T-helper 1 cell treated with Interleukin-12 subunit alpha and Interleukin-12 subunit beta and Interleukin-4 antibody, amounts not matched to agents 30 ng/mL and 1 ng/mL, for 36 hours (primary cell): ENCODE data around the gene CORO1C. TPM values are rescaled to one million over a fixed set of nuclear protein-coding genes. Genes with fewer than 3 reads are reported as not detected.
"Not testable (repeated sequence)": the region's sequence is repeated elsewhere in the genome, so short reads cannot be mapped to it uniquely, and the experiment has no call there.

Source experiments
- intact Hi-C: fragments of 100-400 bp; cut with micrococcal nuclease; formaldehyde crosslinking; loops from one replicate; pipeline ENCODE4 v1.15.1; 2024
- total RNA-seq: library from RNA; stranded (reverse); gene quantifications from 2 replicates; pipeline ENCODE4 v1.2.3, GENCODE V29; 2022

CORO1C gene
- total RNA-seq, 1 donor from 2014 or later = 35.4 TPM

DNA sequence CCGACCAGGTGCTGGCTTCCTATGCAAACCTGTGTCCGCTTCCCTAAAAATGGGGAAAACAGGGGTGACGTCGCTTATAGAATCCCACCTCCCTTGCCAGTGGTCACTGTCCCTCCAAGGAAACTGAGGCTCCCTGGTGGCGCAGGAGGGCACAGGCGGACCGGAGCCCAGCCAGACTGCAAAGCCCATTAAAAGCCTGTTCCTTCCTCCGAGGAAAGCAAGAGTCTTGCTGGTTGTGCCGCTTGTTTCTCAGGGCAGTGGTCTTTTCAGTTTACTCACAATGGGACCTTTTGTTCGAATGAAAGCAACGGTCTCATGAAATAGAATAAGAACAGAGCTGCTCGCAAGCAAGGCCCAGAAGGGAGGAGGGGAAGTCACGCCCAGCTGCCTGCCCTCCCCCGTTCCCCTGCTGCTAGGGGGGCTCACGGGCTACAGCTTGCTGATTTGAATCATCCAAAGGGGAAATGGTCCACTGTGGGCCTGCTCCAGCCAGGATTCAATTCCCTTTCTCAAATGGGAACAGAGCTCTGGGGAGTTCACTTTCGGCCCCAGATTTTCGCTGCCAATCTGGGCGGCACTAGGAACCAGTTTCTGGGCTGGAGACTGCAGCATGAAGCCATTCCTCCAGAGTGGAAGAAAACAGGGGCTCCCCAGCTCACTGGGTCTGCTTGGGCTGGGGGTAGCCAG is 93.0 kb downstream of the CORO1C start:
- intact Hi-C loops = no loop called here

DNA sequence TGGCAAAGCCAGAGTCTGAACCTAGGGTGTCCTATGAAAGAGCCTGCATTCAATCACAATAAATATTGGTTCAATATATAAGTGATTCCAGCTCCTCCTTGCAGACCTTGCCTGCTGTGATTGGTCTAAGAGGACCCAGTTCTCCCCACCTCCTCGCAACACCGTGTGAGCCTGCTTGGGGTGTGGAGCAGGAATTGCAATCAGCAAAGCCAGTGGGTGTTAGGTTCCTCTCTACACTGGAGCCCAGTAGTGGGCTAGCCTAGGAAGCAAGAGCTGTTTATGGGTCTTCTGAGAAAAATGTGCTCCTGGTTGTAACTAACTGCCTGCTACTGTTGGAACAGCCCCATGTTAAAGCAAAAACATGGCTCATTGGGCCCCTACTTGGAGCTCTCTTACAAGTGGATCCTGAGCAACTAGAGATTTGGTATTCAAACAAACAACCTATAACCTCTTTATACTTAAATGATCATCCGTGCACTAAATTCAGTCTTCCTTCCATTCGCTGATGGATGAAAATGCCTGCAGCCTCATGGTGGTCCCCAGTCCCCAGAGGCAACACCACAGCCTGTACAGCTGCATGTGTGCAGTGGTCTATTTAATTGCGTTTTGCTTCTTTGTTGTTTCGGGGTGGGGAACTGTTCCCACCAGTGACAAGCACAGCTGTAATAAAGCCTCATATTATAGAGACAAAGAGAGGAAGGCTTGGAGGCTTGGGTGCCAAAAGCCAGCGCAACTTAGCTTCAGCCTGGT is 93.9 kb downstream of the CORO1C start:
- intact Hi-C loops = no loop called here

DNA sequence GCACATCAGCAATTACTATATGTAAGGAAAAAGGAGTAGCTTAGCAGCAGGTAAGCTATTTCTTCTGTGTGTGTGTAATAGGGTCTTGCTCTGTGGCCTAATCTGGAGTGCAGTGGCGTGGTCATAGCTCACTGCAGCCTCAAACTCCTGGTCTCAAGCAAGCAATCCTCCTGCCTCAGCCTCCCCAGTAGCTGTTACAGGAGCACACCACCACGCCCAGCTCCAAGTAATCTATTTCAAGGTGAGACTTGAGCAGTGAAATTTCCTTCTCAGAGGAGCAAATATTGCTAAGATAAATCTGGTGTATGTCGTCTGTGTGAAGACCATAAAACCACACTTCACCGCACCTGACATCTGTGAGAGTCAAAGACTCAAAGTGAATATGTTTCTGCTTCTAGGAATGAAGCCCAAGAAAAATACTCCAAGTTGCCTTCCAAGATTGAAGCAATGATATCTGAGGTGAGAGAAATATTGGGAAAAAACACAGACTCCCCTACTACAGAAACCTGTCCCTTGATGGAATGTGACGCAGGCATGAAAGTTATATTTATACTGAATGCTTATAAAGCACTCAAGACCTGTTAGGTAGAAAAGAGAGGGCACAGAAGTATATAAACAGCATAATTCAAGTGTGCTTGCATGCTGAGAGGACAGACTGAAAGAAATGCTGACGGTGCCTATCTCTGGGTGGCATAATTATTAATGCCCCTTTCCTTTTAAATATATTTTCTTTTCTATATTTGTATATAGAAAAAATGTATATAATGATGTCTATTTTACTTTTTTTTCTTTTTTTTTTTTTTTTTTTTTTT is 95.1 kb downstream of the CORO1C start:
- intact Hi-C loops = loop anchor here (1.0 to 2.0 kb wide), 6 partner anchors 8 to 221 kb away; partner anchors contain the start of genes CORO1C and SSH1

DNA sequence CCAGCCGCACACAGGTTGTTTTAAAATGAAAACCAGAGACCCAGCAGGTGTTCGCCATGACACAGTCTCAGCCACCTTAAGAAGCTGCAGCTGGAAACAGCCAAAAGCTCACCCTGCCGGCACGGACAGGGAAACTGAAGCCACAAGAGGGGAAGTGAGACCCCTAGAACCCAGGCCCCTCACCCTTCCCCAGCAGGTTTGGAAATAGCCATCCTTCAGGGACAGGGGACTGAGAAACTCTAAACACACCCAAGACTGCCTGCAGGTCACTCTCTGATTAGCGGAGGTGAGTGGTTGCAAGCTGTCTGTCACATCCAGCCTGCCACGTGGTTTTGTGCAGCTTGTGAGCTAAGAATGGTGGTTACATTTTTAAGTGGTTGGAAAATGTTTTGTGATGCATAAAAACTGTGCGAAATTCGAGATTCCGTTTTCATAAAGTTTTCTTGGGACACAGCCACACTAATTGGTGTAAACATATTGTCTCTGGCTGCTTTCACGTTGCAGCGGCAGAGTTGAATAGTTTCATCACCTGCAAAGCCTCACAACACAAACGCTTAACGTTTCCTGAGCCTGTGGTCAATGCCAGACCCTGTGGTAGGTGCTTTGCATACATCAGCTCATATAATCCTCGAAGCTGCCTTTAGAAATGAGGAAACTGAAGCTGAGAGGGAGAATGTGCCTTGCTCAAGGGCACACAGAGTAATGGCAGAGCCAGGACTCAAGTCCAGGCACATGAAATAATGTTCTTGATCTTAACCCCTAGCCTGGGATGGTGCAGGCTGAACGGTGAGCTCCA is 95.9 kb downstream of the CORO1C start:
- intact Hi-C loops = loop anchor here (1.0 to 2.0 kb wide), 5 partner anchors 11 to 221 kb away; partner anchors contain the start of genes CORO1C and SSH1

DNA sequence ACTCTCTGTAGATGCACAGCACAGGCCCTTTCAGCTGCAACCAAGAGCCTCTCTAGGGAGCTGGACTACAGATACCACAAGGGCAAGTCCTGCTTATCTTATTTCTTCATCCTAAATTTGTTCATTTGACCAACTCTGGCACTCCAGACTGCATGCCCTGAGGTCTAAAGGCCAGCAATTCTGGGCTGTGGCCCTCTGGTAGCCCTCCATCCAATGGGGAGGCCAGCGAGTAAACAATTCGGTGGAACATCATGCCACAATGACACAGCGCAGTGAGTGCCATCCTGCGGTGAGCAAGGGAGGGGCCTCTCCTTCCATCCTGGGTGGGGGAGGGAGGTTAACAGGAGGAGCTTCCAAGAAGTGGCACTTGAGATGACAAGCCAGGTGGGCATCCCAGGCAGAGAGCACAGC is 97.0 kb downstream of the CORO1C start:
- intact Hi-C loops = loop anchor here (1.0 to 2.0 kb wide), 5 partner anchors 56 to 459 kb away; partner anchors contain the start of genes ALKBH2 and SSH1

DNA sequence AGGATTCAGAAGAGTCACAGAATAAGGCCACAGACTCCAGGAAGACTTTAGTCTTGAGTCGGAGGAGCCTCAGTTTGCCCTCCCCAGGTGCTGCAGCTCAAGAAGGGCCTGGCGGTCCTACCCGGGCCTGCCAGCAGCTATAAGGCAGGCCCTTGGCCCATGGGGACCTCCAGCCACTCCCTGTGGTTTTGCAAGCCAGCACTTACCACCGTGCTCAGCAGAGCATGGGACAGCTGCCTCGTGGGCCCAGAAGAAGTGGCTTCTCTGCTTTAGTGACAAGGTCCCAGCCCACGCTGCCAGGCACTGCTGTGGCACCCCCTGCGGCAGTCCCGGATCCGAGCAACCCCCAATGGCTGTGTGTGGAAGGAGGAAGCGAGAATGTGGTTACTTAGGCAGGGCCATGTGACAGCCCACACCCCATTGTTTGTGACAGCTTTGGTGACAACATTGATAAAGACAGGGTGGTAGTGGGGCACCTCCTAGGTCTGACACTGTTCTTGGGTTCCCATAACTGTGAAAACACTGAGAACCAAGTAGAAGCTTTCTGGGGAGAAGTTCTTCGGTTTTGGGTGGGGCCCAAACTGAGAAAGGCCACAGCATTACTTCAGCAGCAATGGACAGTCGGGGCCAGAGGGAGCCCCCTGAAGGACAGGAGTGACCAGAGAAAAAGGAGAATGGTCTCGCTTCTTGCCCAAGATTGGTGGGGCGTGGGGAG is 97.6 kb downstream of the CORO1C start, which contains the start of gene SELPLG:
SELPLG (minus strand) TSS at position 361 of the 715 bp plus-strand sequence. CDS start 9,587 bp downstream, outside the sequence.
- intact Hi-C loops = loop anchor here (1.0 to 2.0 kb wide), 8 partner anchors 16 to 460 kb away; partner anchors contain the start of genes ALKBH2, FICD, SSH1 and USP30

DNA sequence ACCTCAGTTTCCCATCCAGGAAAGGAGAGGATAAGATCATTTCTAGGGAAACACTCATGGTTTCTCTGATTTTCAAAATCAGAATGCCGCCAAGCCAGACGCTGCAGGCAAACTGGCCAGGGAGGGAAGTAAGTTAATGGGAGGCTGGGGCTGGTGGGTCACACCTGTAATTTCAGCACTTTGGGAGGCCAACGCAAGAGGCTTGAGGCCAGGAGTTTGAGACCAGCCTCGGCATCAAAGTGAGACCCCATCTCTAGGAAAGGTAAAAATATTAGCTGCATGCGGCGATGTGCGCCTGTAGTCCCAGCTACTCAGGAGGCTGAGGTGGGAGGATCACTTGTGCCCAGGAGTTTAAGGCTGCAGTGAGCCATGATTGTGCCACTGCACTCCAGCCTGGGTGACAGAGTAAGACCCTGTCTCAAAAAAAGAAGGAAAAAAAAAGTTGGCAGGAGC is 98.2 kb downstream of the CORO1C start:
- intact Hi-C loops = loop anchor here (1.0 to 2.0 kb wide), 3 partner anchors 16 to 420 kb away; partner anchors contain the start of genes FICD and USP30

DNA sequence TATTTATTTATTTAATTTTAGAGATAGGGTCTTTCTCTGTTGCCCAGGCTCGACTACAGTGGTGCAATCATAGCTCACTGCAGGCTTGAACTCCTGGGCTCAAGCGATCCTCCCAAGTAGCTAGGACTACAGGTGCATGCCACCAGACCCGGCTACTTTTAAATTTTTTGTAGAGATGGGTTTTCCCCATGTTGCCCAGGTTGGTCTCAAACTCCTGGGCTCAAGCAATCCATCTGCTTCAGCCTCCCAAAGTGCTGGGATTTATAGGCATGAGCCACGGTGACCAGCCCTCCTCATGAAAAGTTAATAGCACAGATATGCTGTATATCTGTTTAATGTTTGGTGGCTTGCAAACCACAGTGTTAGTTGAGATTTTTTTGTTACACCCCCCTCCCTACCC is 100.1 kb downstream of the CORO1C start:
- intact Hi-C loops = not testable (repeated sequence)

DNA sequence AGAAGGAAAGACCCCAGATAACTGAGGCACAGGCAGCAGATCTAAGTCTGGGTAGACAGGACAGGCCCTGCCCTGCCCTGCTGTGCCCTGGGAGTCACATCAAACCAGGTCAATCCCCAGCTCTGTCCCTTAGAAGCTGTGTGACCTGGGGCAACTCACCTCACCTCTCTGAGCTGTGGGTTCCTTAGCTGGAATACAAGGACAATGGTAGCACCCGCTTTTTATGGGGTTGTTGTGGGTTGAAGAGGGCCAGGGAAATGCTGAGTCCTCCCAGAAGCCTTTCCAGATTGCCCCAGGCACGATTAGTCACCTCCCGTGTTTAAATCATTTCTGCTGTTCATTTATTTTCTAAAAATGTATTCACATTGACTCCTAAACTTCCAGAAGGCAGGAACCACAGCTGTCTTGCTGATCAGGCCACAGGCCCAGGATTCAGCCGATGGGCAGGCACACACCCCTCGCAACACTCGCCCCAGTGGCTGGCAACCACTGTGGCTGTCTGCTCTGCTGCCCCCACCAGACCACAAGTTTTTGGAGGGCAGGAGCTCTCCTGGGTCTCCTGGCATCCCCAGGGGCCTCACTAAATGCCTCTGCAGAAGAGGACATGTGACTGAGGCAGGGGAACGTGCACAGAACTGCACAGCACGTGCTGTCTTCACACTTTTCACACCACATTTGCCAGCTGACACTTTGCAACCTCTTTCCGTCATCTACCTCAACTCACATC is 100.7 kb downstream of the CORO1C start:
- intact Hi-C loops = no loop called here

DNA sequence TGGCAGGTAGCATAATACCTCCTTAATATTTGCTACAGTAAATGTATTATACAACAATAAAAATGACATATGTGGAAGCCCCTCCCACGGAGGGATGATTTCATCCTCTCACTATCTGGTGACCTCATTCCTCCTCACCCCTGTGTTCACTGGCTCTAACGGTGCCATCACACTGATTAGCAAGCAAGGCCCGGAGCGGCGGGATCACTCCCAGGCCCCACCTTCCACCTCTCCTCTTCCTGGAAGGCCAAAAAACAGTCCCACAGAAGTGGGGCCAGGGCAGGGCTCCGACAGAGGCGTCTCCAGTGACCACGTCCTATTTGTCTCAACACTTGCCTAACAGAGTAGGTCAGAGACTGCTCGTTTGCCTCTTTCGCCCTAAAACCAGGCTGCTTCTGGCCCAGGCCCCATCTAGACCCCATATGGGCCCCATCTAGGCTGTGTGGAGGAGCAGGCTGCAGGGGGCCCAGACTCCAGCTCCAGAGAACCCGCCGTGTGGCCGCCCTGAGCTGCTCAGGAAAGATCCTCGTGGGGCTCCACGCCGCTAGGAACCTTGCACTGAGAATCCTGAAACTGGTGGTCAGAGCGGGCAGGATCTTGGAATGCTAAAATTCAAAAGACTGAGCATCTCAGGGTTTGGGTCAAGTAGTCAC is 101.4 kb downstream of the CORO1C start:
- intact Hi-C loops = loop anchor here (1.0 to 2.0 kb wide), 4 partner anchors 67 to 847 kb away; partner anchors contain the start of genes ALKBH2, FICD, KCTD10 and UBE3B

DNA sequence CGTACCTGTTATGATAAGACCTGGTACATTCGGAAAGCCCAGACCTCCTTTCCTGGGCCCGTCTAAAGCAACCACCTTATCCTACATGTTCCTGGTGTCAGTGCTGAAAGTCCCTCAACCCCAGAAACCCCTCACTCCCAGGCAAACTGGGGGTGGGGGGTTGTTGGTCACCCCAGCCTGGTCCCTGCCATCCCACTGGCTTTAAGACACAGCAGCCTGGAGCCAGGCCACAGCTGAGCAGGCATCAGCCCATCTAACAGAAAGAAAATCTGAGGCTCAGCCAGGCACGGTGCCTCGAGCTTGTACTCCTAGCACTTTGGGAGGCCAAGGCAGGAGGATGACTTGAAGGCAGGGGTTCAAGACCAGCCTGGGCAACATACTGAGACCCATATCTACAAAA is 102.2 kb downstream of the CORO1C start:
- intact Hi-C loops = loop anchor here (1.0 to 2.0 kb wide), 4 partner anchors 66 to 848 kb away; partner anchors contain the start of genes ALKBH2, FICD, KCTD10 and UBE3B

DNA sequence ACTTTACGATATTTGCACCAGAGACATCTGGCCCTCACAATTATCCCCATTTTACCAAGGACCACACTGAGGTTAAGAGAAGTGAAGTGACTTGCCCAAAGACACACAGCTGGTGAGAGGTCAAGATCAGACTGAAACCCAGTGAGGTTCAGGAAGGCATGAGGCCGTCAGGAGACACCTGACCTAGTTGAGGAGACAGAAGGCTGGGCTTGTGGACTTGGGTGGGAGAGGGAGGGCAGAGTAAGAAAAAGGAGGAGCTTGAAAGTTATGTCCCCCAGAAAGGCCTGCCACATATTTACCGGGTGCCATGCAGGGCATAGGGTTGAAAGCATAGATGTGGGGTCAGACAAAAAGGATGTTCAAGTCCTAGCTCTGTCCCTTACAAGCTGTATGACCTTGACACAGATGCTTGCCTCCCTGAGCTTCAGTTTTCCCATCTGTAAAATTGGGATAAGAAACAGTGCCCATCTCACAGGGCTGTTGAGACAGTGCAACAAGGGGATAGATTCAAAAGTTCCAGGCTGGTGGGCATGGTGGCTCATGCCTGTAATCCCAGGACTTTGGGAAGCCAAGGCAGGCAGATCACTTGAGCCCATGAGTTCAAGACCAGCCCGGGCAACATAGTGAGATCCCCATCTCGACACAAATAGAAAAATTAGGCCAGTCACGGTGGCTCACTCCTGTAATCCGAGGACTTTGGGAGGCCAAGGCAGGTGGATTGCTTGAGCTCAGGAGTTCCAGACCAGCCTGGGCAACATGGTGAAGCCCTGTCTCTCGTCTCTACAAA is 104.0 kb downstream of the CORO1C start:
- intact Hi-C loops = no loop called here

DNA sequence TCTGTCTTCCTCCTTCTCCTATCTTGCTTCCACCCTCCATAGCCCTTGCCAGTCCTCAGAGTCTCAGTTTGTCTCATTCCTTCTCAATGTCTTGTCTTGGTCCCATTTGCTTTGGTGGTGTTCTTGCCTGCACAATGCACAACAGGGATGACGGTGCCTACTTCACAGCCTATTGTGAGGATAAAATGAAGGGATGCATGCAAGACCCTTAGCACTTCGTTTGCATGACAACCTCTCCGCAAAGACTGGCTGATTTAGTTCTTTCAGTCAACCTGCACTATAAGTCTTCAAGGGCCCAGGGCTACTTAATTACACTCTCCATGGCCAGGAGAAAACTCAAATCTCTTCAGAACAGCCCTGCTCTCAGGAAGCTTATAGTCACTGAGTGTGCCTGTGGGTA is 106.1 kb downstream of the CORO1C start:
- intact Hi-C loops = no loop called here

DNA sequence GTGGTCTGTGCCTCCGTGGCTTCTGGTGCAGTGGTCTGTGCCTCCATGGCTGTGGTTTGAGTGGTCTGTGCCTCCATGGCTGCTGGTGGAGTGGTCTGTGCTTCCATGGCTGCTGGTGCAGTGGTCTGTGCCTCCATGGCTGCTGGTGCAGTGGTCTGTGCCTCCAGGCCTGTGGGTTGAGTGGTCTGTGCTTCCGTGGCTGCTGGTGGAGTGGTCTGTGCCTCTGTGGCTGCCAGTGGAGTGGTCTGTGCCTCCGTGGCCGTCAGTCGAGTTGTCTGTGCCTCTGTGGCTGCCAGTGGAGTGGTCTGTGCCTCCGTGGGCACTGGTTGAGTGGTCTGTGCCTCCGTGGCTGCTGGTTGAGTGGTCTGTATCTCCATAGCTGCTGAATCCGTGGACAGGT is 107.7 kb downstream of the CORO1C start:
- intact Hi-C loops = no loop called here

DNA sequence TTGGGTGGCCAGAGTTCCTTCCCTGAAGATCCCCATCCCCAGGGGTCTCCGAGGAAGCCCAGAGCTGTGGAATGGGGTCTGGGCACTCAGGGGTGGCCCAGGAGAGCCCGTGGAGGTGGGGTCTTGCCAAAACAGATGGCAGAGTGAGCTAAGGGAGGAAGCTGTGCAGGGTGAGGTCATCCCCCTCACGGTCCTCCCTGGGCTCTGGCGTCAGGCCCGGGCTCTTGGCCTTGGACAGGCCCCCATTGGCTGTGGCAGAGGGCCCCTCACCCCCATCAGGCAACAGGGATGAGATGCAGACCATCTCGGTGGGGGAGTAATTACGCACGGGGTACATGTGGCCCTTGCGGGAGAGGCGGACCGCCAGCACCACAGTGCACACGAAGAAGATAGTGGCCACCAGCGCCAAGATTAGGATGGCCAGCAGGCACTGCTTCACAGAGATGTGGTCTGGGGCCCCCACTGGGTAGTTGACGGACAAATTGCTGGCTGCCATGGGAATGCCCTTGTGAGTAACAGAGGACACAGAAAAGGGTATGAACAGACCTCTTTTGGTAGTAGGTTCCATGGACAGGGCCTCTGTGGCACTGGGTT is 108.3 kb downstream of the CORO1C start:
- intact Hi-C loops = no loop called here

DNA sequence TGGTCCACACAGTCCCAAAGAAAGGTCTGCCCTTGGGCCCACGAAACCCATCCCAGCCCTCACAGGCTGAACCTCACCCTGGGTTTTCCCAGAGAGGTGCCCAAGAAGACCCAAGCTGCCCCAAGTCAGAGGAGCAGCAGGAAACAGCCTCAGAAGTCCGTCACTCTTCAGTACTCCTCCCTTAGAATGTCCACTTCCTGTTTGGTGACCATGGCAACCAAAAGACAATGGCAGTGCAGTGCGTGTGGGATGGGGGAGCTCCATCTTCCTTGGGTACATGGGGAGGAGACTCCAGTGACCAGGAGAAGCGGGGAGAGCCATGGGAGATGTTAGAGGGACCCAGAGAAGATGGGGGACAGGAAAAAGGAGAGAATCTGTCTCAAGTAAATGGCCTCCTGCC is 108.9 kb downstream of the CORO1C start:
- intact Hi-C loops = no loop called here

DNA sequence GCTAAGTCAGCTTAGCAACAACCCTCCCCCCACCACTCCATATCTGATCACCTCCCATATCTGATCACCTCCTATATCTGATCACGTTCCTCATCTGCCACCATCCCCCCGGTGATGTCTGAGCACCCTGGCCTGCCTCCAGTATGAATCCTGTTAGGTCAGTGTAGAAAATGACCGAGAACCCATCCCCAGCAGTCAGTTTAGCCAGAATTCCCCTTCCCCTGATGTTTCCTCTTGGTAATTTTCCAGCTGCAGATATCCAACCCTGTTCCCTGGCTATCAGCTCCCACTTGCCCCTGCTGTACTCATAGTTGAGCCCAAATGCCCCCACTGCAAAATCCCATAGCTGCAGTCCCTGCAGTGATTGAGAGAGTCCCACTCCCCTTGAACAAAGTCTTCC is 110.2 kb downstream of the CORO1C start:
- intact Hi-C loops = no loop called here
